Stomach smooth muscle (tissue), 2 donors: ENCODE results near the gene PTP4A2.
"Not testable (repeated sequence)": the region's sequence is repeated elsewhere in the genome, so short reads cannot be mapped to it uniquely, and the experiment has no call there.

Experiments used
- H3K27ac ChIP-seq: one replicate; pipeline ENCODE4 v1.7.0; 2013; ENCODE audit warnings: mild to moderate bottlenecking, low read length, inconsistent platforms
- H3K27me3 ChIP-seq, 2 donors: one replicate each; pipeline ENCODE4 v1.7.0; 2013; ENCODE audit warnings: low read length in 2 of 2; ENCODE audit not compliant: insufficient read depth in 2 of 2, control insufficient read depth in 1 of 2
- H3K36me3 ChIP-seq, 2 donors: one replicate each; pipeline ENCODE4 v1.7.0; 2013; ENCODE audit warnings: low read length in 2 of 2; ENCODE audit not compliant: control insufficient read depth in 2 of 2, insufficient read depth in 2 of 2
- H3K4me1 ChIP-seq: one replicate; pipeline ENCODE4 v1.7.0; 2013; ENCODE audit warnings: low read length; ENCODE audit not compliant: control insufficient read depth, insufficient read depth
- H3K4me3 ChIP-seq, 2 donors: one replicate each; pipeline ENCODE4 v1.7.0; 2013; ENCODE audit warnings: low read length in 2 of 2
- H3K9ac ChIP-seq, 2 donors: one replicate each; pipeline ENCODE4 v1.7.0; 2013; ENCODE audit warnings: low read length in 2 of 2, mild to moderate bottlenecking in 1 of 2
- H3K9me3 ChIP-seq, 2 donors: one replicate each; pipeline ENCODE4 v1.7.0; 2013; ENCODE audit warnings: low read length in 2 of 2; ENCODE audit not compliant: control insufficient read depth in 2 of 2
- donor health status: healthy.
- donor health status: Pancreatic carcinoma.

Gene PTP4A2

GRCh38 chr1:31970873-31971272, 32.7 kb upstream of the PTP4A2 start:
- Histone ChIP-seq H3K4me1 (no peaks in the 10 kb centered on the region), H3K9me3 (no peaks in the 10 kb centered on the region), H3K27me3 (no peaks in the 10 kb centered on the region), H3K27ac (no peak overlapping the region), H3K36me3 (no peaks in the 10 kb centered on the region), H3K9ac (no peak overlapping the region), H3K4me3 (no peak overlapping the region)

GRCh38 chr1:31961536-31961935, 23.4 kb upstream of the PTP4A2 start:
- Histone ChIP-seq H3K9me3 (no peaks in the 10 kb centered on the region), H3K4me3 (no peak overlapping the region), H3K36me3 (no peaks in the 10 kb centered on the region), H3K4me1 (peaks cover 3% of the 10 kb centered on the region), H3K9ac (no peak overlapping the region), H3K27me3 (no peaks in the 10 kb centered on the region), H3K27ac (no peak overlapping the region)

GRCh38 chr1:31959521-31960340, 21.6 kb upstream of the PTP4A2 start:
- H3K4me3 ChIP-seq, result no peak overlapping the region
- H3K9ac ChIP-seq, result no peak overlapping the region
- no peaks in the 10 kb centered on the region for H3K27me3 ChIP-seq
- H3K27ac ChIP-seq, result no peak overlapping the region
- no peaks in the 10 kb centered on the region for H3K9me3 ChIP-seq
- peaks cover 16% of the 10 kb centered on the region for H3K4me1 ChIP-seq
- no peaks in the 10 kb centered on the region for H3K36me3 ChIP-seq

DNA sequence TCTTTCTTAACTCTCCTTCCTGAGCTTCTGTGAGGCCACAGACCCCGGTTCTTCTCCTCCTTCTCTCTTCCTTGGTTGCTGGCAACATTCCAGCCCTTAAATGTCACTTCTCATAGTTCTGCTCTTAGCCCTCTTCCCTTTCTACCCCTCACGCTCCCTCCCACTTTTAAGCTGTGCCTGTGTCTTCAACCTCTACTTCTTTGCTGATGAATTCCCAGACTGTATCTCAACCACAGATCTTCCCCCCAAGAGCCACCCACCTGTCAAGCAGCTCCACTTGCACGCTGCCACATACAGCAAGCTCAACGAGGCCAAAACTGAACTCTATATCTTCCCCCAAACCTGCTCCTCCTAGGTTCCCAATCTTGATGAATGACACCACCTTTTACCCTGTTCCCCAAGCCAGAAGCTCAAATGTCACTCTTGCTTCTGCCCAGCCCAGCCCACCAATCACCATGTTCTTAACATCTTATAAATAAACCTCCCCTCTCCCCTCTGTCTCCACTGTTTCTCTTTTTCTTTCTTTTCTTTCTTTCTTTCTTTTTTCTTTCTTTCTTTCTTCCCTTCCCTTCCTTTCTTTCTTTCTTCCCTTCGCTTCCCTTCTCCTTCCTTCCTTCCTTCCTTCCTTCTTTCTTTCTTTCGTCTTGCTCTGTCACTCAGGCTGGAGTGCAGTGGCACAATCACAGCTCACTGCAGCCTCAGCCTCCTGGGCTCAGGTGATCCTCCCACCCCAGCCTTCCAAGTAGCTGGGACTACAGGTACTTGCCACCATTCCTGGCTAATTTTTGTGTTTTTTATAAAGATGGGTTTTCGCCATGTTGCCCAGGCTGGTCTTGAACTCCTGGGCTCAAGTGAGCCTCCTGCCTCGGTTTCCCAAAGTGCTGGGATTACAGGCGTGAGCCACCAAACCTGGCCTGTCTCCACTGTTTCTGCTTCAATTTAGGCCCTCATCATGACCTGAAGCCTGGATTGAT, 19.8 kb upstream of the PTP4A2 start:
- Histone ChIP-seq H3K27me3 (no peaks in the 10 kb centered on the region), H3K36me3 (no peaks in the 10 kb centered on the region), H3K27ac (no peak overlapping the region), H3K9me3 (no peaks in the 10 kb centered on the region), H3K4me1 (peaks cover 17% of the 10 kb centered on the region), H3K9ac (no peak overlapping the region), H3K4me3 (no peak overlapping the region)

GRCh38 chr1:31955917-31956736, 18.0 kb upstream of the PTP4A2 start:
- peaks cover 26% of the 10 kb centered on the region for H3K4me1 ChIP-seq
- no peaks in the 10 kb centered on the region for H3K9me3 ChIP-seq
- peak overlapping the region in 1 of 2 donors; percentile 68 for H3K9ac ChIP-seq
- H3K36me3 ChIP-seq, result no peaks in the 10 kb centered on the region
- H3K4me3 ChIP-seq, result peak overlapping the region in 1 of 2 donors; percentile 40
- no peaks in the 10 kb centered on the region for H3K27me3 ChIP-seq
- H3K27ac ChIP-seq, result peak overlapping the region; percentile 66

- H3K36me3 ChIP-seq, result no peaks in the 10 kb centered on the region
- H3K9ac ChIP-seq, result peak overlapping the region; percentile 23 to 62
- H3K27me3 ChIP-seq, result no peaks in the 10 kb centered on the region
- peak overlapping the region; percentile 86 for H3K27ac ChIP-seq
- H3K9me3 ChIP-seq, result no peaks in the 10 kb centered on the region
- peak overlapping the region in 1 of 2 donors; percentile 57 for H3K4me3 ChIP-seq
- H3K4me1 ChIP-seq, result peaks cover 27% of the 10 kb centered on the region
Measured at GRCh38 chr1:31954607-31955283, 16.6 kb upstream of the PTP4A2 start.

DNA sequence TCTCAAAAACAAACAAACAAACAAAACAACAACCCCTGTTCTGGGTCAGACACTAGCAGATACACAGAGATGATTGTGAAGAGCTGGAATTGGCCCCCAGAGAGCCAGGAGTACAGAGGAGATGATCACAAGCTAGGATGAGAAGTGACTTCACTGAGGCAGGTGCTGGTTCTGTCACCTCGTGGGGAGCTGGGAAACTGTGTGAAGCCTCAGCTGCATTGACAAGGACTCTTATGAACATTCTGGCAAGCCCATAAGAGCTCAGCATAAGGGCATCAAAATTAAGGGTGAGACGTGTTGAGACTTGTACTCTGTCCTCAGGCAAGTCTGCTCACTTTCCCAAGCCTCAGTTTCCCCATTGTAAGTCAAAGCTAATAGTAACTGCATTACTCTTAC, 14.7 kb upstream of the PTP4A2 start:
- Histone ChIP-seq H3K4me3 (no peak overlapping the region), H3K4me1 (peaks cover 27% of the 10 kb centered on the region), H3K27ac (no peak overlapping the region)

GRCh38 chr1:31951276-31951675, 13.1 kb upstream of the PTP4A2 start:
- no peaks in the 10 kb centered on the region for H3K36me3 ChIP-seq
- H3K27me3 ChIP-seq, result no peaks in the 10 kb centered on the region
- H3K9me3 ChIP-seq, result no peaks in the 10 kb centered on the region
- H3K9ac ChIP-seq, result no peak overlapping the region
- no peak overlapping the region for H3K4me3 ChIP-seq
- H3K27ac ChIP-seq, result peak overlapping the region; percentile 53
- H3K4me1 ChIP-seq, result peaks cover 24% of the 10 kb centered on the region

More for the DNA sequence above, 14.7 kb upstream of the PTP4A2 start:
- no peak overlapping the region for H3K9ac ChIP-seq
- H3K9me3 ChIP-seq, result no peaks in the 10 kb centered on the region
- no peaks in the 10 kb centered on the region for H3K27me3 ChIP-seq
- no peaks in the 10 kb centered on the region for H3K36me3 ChIP-seq

DNA sequence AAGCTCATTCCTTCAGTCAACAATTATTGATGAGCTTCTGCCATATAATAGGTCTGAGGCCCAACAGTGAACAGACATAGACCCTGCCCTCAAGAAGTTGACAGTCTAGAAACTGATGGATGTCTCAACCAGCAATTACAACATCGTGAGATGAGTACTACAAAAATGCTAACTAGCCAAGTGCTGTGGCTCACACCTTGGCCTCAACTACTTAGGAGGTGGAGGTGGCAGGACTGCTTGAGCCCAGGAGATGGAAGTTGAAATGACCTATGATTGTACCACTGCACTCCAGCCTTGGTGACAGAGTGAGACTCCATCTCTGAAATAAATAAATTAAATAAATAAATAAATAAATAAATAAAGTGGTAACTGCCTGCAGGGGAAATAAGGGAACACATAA, 11.7 kb upstream of the PTP4A2 start:
- H3K27ac ChIP-seq, result no peak overlapping the region
- H3K9ac ChIP-seq, result no peak overlapping the region
- no peak overlapping the region for H3K4me3 ChIP-seq
- H3K4me1 ChIP-seq, result peaks cover 19% of the 10 kb centered on the region
- H3K36me3 ChIP-seq, result no peaks in the 10 kb centered on the region
- H3K27me3 ChIP-seq, result no peaks in the 10 kb centered on the region
- no peaks in the 10 kb centered on the region for H3K9me3 ChIP-seq

GRCh38 chr1:31945677-31946076, 7.5 kb upstream of the PTP4A2 start:
- H3K36me3 ChIP-seq, H3K27me3 ChIP-seq, H3K9me3 ChIP-seq, H3K9ac ChIP-seq, H3K4me3 ChIP-seq: not testable (repeated sequence)
- peaks cover 14% of the 10 kb centered on the region for H3K4me1 ChIP-seq
- peak overlapping the region; percentile 31 for H3K27ac ChIP-seq
